Hematopoietic multipotent progenitor cell treated with erythropoietin and hydrocortisone succinate and interleukin-3 and kit ligand, for 8 days (in vitro differentiated cells): ENCODE data around the gene CFAP53.

ENCODE experiments used
- DNase-seq: peaks from one replicate; pipeline ENCODE4 v3.0.0-alpha.2; 2015

The CFAP53 gene

DNA sequence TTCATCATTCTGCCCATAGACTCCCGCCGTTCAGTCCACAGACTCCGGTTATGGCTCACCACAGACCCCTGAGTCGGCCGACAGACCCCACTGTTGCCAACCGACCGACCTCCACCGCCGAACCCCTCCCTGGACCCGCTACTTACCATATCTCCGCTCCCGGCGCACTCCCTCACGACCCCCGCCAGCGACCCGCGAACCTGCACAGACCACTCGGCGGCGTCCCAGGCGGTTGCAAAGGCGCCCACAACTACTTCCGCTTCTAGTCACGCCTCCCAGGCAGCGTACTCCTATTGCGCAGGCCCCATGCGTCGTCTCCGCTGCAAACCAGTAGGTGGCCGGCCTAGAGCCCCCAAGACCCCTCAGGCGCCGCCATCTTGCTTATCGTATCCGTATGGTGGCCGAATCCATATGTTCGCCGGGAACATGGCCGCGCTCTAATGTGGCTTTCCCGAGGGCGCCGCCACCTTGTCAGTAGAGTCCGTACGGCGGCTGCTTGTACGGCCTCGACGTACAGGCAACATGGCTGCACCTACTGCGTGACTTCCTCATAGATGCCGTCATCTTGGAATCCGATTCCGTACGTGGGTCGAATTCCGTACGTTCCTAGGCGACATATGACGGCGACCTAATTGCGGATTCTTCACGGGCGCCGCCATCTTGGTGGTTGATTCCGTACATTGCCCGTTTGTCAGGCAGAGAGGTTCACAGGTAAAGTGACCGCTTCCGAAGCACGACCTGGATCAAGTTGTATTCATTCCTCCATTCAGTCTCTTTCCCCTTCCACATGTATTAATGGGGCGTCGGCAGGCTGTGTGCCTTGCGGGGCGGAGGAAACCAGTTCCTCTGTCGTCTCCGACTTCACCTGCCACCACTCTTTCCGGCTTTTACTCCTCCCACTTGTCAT is 21.4 kb upstream of the CFAP53 start, which contains the start of gene CXXC1:
Gene CXXC1 (minus strand): TSS at position 252 of the 907 bp plus-strand sequence. CDS start 103 bp downstream, at position 149.
- DNase-seq: peak; percentile 99

DNA sequence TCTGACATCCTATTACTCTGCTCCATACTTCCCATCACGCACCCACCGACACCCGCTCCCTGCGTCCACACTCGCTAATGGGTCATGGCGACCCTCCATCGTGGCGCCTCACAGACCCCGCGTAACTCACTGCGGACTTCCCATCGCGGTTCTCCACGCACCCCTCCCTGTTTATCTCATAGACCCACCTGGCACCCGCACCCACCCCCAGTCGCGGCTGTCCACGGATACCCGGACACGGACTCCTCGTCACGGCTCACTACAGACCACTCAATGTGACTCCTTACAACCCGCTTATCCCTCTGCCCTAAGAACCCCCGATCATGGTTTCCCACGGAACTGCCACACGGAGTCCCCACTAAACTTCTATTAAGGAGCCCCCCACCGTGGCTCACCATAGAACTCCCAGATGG is 20.7 kb upstream of the CFAP53 start:
- no peak for DNase-seq

DNA sequence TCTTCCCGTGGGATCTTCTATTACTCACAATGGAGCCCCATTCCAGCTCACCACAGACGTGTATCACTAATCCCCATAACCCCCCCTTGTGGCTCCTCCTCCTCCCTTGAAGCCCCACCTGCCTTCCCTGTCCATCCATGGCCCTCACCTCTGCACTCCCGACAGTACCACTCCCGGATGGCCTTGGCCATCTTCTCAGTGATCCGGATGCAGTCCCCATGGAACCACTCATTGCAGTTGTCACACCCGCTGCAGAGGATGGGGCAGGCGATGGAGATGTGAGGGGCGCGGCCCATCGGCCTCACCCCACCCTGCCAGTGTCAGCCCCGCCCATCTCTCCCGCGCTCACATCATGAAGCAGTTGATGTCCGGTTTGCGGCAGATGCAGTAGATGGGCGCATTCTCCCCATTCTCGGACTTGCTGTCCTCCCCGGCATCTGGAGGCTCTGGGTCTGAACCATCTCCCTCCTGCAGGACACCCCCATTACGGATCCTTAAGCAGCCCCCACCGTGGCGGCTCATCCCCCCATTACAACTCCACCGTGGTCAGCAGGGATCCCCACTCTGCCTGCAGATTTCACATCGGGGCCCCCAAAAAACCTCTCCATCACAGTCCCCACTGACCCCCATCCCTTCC is 20.2 kb upstream of the CFAP53 start:
- peak; percentile 77 for DNase-seq

DNA sequence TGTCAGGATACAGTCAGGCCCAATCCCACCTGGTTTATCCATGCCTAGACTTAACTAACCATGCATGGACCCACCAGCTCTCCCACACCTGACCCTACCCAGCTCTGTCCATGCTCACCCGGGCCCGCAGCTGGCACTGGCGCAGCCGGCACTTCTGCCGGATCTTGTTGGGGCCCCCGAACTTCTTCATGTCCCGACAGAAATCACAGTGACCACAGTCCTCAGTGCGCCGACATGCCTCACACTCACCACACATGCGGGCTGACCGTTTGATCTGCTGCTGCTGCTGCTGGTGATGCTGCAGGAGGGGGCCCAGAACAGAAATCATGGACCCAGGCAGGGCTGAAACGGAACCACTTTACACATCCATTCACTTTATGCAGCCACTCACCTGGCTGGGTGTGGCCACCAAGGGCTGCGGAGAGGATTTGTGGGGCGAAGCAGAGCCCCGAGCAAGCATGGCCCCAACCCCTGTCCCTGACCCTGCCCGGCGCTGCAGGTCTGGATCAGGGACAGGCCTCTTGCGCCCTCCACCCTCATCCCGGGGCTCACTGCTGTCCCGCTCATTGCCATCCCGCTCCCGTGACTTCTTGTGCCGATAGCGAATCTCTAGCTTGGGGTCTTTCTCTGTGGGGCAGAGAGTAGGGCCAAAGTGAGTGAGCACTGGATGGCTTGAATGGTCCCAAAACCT is 19.5 kb upstream of the CFAP53 start:
- no peak for DNase-seq

DNA sequence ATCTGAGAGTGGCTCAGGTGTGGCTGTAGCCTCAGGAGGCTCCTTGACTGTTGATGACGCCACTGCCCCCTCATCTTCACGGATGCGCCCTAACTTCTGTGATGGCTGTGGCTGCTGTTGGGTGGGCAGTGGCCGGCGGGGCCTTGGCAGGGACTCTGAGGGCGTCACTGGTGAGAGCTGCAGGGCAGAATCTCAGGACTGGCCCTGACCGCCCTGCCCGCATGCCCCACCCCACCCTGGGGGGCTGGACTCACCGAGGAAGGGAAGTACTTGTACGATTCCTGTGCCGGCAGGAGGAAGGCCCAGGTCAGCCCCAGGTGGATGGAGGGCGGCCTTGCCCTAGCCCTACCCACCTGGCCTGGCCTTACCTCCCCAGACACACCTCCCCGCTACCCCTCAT is 18.8 kb upstream of the CFAP53 start:
- DNase-seq: no peak

DNA sequence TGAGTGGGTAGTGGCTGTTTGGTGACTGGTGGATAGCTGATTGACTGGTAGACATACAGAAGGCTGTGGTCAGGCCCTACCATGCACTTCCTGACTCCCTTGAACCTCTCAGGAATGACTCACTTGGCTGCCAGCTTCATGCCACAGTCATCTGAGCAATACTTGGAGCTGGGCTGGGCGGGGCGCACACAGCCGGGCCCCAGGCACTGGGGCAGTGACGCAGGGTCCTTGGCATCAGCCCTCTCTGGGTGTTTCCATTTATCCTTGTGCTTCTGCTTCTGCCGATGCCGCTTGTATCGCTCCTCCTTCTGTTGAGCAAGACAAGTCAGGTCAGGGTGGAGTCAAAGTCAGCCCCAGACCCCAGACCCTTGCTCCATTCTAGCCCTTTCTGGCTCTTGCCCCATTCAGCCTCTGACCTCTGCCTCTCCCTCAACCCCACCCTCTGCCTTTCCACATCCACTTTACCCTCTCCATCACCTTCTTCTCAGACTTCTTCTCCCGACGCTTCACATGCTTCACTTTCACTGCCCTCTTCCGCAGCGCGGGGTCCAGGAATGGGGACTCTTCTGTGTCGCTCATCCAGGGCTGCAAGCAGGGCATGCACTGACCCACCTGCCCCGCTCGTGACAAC is 18.1 kb upstream of the CFAP53 start:
- no peak for DNase-seq

DNA sequence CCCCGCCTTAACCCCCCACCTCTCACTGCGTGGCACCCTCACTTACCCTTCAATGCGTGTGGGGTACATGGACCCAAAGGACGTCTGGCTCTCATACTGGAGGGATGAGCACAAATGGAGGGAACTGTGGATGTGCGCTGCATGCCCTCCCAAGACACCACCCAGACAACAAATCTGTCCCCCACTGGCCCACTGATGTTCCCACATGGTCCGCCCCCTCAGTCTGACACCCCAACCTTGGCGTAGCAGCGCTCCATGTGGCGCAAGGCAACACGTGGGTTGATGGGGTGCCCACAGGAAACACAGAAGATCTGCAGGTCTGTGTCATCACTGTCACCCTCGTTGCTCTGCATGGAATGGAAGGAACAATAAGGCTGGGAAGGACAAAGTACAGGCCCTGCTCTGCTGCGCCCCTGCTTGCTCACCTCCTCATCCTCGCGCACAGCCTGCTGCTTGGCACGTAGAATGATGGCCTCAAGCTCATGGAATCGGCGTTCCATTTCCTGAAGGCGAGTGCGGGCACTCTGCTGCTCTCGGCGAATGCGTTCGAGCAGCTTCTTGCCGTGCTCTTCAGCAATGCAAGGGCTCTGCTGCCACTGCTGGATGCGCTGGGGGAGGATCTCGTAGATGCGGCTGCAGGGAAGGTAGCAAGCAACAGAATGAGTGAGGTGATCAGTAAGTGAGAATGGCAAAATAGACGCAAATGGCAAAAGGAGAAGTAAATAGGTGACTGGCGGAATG is 17.3 kb upstream of the CFAP53 start:
- DNase-seq: no peak

DNA sequence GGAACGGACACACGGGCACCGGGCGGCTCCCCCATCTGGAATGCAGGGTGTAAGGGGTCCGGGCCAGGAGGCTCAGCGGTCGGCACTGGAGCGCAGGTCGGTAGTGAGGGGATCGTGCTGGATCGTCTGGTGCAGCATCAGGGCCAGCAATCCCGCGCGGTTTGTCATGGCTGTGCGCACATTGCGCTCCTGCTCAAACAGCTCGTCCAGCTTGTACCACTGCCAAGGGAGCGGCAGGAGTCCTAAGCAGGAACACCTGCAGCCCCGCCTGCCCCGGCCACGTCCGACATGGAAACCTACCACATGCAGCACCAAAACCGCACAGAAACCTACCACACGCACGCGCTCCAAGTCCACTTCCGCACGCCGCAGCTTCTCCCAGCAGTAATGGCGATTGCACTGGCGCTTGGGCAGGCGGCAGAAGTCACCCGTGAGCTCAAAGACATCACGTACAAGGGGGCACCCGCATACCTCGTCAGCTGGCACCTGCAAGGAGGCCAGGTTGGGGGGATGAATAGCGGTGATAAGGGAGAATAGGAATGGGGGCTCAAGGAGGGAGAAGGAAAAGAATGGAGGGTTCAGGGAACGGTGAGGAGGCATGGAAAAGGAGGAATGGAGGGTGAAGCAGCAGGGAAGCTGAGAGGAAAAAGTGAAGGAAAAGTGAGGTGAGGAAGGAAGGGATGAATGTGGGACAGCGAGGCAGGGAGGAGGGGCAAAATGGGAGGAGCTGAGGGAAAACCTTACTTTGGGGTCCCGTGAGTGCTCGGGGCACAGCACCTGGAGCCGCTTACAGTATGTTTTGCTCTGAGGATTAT is 16.4 kb upstream of the CFAP53 start:
- DNase-seq: no peak

DNA sequence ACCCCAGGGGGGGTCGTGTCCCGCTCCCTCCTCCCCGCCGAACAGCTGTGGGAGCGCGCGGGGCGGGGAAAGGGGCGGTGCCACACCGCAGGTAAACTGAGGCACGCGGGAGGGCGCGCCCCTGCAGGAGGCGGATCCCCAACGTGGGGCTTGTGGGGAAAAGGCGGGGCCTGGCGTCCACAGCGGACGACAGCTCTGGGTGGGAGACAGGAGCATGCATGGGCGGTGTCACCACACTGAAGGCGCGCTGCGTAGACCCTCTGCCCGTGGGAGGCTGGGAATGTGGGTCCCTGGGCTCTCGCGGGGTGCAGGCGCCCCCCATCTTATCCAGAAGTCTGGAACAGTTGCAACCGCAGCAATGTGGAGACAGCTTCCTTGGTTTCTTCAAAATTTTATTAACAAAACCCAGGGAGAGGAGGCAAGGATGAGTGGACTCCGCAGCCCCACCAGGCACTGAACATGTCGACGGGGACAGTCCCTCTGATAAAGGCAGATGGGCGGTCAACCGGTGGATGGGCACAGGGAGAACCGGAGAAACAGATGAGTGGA is 15.8 kb upstream of the CFAP53 start:
- no peak for DNase-seq

DNA sequence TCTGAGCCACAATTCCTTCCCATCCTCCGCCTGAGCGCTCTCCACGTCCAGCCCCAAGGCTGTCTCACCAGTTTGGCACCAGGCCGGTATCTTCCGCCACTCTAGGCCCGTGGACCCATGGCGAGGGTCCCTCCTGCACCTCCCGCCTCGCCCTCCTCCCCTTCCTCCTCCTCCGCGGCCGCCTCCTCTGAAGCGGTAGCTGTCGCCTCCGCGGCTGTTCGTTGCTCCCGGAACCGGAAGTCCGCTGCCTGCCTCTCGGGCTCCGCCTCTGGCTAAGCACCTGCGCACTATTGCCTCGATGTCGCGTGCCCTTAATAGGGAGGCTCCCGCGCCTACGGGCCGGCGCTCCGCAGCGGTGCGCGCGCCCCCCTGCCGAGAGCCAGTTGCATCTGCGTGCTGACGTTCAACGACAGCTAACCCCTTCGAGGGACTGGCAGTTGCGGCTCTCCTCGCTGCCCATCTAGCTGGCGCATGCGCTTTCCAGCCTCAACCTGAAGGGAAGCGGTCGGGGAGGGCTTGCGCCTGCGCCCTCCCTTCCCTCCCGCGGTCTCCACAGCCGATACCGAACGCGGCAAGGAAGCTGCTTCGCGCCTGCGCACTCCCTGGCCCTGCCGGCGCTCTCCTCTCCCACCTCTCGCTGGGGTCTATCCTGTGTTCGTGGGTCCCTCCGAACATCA is 15.1 kb upstream of the CFAP53 start, which contains the start of gene MBD1:
Gene MBD1 (minus strand): TSS at position 229 of the 677 bp plus-strand sequence. CDS start 1,531 bp downstream, outside the sequence.
- peak; percentile 98 for DNase-seq

DNA sequence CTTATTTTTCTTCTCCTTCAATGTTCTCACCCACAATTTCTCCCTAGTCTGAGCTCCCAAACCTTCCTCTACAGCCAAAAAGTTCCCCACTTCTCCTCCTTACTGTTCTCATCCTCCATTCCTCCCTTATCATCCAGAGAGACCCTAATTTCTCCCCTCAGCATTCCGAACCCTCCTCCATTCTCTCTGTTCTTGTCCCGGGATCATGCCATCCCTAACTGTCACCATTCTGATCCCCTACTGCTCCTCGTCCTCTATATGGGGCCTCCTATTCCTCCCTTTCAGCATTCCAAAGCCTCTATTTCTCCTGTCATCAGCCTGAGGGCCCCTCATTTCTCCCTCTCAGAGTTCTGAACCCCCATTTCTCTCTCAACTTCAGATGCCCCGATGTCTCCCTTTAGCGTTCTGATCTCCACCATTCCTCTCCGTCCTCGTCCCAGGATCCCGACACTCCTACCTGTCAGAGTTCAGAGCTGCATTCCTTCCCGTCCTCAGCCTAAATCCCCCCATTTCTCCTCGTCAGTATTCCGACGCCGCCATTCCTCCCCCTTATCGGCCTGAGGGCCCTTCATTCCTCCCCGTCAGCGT is 14.5 kb upstream of the CFAP53 start:
- DNase-seq: no peak

DNA sequence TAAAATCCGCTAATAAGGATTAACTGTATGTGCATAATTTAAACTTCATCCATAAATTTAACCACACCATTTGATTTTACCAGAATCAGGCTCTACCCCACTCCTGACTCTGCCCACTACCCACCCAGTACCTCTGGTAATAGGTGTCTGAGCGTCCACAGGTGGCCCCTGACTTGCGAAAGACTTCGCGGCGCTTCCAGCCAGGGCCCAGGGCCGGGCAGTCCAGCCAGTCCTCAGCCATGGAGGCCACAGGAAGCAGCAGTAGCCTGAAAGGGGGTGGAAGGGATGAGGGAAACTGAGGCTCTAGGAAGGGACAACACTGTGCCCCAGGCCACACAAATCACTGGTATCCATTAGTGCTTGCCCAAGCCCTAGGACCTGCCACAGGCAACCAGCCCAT is 13.5 kb upstream of the CFAP53 start:
- DNase-seq: no peak

DNA sequence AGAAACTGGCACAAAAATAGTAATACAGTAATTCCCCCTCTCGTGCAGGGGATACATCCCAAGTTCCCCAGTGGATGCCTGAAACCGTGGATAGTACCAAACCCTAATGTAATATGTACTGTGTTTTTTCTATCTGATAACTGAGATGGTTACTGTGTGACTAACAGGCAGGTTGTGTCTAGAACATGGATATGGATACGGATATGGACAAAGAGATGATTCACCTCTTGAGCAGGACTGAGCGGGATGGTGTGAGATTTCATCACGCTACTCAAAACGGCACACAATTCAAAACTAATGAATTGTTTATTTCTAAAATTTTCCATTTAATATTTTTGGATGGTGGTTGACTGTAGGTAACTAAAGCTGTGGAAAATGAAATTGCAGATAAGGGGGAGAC is 11.6 kb upstream of the CFAP53 start:
- DNase-seq: no peak

DNA sequence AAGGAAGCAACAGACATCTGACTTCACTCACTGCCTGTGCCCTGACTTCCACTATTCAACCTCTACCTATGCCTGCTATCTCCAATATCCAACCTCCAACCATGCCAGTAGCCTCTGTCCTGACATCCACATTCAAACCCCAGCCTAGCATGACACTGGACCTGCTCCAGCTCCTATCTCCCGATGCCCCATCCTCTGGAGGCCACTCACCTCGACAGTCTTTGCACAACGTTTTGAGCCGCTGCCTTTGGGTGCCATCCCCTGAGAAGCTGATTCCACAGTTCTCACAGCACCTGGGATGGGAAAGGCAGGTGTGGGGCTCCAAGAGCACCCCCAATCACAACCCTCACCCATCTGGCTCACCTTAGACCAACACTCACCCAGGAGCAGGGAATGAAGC is 10.2 kb upstream of the CFAP53 start:
- DNase-seq: no peak

DNA sequence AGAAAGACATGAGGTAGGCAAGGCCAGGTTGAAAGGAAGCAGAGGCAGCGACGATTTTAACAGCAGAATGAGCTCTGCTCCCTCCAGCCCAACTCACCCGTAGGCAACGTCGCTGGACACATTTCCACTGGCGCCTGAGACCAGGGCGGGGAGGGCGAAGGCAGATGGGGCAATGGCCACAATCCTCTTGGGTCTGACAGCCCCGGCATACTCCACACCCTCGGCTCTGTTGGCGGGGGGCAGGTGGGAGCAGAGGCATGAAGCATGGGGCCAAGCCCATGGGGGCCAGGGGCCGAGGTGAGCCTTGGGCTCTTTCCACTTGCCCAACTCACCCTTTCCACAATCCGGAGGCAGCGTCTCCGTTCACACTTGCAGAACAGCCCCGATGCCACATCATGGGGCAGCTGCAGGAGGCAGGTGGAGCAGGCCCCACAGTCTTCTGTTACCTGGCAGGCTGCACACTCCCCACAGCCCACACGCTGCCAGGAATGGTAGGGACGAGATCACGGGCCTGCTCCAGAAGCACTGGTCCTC is 9.3 kb upstream of the CFAP53 start:
- no peak for DNase-seq

DNA sequence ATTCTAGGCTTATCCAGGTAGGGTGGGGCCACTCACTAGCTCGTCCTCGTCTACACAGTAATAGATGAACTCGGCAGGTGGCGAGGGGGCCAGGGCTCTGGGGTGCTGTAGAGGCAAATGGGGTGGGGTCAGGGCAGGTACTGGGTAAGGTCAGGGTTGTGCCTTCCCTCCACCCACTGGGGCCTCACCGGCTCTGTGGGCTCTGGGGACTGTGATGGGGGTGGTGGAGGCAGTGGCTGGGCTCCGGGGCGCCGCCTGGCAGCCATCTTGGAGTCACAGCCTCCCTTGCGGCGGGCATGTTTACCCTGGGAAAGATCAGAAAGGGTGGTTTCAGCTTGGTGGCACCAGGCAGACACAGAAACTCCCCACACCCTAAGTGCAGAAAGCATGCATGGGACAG is 8.6 kb upstream of the CFAP53 start:
- no peak for DNase-seq

DNA sequence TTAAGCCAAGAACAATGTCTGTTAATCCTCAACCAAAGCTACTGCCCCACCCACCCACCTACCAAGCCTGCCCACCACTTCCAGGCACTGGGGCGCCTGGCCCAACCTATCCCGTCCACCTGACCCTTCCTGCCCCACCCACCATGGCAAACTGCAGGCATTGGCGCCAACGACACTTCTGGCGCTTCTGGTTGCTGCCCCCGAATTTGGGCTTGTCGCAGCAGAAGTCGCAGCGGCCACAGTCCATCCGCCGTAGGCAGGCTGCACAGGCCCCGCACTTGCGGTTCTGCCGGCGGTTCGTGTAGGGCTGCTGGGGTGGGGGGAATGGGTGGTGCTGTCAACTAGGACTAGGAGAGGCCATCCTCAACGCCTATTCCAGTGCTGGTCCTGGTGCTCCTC is 7.7 kb upstream of the CFAP53 start:
- no peak for DNase-seq

DNA sequence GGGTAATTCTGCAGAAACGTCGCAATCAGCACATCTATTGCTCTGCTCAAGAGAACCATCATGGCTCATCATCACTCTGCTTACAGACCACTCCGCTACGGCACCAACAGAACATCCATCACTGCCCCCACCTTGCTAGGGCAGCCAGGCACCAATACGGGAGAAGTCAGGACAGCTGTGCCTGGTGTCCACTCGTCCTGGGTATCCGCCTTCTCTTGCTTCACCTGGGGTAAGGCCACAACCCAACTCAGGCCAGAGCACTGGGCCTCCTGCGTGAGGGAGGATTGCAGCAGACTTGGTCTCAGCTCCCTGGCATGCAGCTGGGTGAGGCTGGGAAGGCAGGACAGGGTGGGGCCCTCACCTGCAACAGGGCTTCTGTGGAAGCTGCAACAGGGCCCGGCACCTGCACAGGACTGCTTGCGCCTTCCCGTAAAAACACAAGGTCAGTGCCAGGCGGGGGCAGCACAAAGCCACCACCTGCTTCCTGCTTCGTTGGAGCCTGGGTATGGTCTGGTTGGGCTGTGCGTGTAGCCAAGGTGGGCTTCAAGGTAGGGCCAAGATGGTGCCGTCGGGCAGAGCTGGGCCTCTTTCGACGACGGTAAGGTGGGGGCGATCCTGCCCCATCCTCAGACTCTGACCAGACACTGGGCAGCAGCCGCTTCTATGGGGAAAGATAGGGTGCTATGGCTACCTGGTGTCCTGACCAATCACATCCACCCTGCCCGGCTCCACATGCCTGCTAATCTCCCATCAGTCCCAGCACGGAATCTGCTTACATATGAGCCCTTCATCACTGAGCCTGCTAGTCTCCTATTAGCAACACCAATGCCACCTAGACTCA is 7.1 kb upstream of the CFAP53 start:
- DNase-seq: no peak

DNA sequence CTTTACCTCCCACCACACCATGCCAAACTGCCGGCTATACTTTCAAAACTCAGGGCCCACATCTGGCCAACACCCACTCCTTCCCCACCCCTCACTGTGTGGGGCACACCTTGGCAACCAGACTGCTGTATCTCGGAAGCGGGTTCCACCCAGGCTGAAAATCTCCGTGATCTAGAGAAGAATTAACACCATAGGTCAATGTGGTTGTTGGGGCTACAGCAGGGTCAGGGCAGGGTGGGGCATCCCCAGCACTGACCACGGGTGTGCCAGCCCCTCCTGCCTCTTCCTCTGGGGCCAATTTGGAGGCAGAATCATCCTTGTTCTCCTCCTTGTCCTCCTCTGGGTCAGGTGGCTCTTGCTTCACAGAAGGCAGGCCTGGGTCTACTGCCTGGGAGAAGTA is 6.3 kb upstream of the CFAP53 start:
- DNase-seq: no peak
